ENCODE measurements around the gene TNN.

DNA sequence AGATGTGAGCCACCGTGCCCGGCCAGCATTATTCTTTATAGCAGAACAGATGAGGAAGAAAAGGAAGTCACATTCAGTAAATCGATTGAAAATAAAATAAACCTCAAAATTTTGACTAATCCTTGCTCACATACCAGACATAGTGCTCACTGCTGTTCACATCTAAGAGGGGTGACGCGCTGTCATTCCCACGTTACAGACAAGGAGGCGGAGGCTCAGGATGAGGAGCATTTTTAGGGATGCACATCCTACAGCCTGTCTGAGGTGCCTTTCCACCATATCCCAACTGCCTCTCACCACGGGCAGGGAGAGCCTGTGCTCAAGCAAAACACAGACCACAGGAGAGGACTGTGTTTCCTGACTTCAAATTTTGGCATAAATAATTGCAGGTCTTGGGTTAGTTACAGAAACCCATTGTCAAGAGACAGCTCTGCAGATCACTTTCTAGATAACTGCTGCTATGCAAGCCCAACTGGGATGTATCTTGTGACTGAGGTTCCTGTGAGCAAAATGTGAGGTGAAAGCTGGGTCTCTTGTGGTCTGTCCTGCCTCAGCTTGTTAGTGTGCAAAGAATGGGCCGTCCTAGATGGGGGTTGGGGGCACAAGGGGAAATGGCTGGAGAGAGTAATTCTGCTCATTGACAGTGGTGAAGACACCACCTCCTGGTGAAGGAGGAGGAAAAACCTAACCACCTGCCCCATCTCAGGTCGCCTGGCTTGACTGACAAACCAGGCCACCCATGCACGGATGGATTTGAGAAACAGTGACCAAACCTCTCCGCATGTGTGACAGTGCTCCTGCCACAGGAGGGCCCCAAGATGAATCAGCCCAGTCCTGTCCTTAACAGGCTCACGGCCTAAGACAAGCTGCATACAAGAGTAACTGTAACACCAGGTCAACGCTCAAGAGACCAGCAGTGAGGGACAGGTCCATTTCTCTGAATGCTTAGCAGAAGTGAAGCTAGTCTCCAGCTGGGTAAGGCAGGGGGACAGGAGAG lies 8.2 kb downstream of the TNN start:
- TF ChIP-seq, protein P1, sequence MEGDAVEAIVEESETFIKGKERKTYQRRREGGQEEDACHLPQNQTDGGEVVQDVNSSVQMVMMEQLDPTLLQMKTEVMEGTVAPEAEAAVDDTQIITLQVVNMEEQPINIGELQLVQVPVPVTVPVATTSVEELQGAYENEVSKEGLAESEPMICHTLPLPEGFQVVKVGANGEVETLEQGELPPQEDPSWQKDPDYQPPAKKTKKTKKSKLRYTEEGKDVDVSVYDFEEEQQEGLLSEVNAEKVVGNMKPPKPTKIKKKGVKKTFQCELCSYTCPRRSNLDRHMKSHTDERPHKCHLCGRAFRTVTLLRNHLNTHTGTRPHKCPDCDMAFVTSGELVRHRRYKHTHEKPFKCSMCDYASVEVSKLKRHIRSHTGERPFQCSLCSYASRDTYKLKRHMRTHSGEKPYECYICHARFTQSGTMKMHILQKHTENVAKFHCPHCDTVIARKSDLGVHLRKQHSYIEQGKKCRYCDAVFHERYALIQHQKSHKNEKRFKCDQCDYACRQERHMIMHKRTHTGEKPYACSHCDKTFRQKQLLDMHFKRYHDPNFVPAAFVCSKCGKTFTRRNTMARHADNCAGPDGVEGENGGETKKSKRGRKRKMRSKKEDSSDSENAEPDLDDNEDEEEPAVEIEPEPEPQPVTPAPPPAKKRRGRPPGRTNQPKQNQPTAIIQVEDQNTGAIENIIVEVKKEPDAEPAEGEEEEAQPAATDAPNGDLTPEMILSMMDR (conservative IDR thresholded peaks at IDR 0.05; ENCODE audit: low read depth, low read length), result no peak
- no peak for TF ChIP-seq EZH2 (IDR thresholded peaks at IDR 0.05; ENCODE audit: low read length, unreplicated experiment)
